ENCODE data around the gene XRCC5.
"Not testable (repeated sequence)": the region's sequence is repeated elsewhere in the genome, so short reads cannot be mapped to it uniquely, and the experiment has no call there.

The XRCC5 gene

DNA sequence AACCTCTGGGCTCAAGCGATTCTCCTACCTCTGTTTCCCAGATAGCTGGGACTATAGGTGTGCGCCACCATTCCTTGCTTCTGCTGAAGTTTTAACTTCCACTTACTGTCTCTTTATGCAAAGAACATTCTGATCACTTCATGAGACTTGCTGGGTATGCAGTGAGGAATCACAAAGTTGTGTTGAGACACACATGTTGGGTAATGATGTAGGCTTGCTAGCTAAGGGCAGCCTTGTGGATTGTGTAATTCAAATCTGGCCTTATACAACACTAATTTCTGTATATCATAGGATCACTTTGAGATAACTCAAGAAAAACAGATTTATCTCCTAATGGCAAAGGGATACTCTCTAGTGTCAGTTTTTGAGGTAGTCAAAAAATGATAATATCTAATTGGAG lies 24.2 kb downstream of the XRCC5 start:
- Histone ChIP-seq H3K4me3 (ENCODE audit: low read depth in 1 of 2, low read length in 2 of 2) (no peak overlapping the region), H3K27me3 (ENCODE audit: control insufficient read depth in 1 of 2, insufficient read depth in 2 of 2, low read length in 2 of 2) (no peaks in the 10 kb centered on the region), H3K36me3 (ENCODE audit: control insufficient read depth in 1 of 2, insufficient read depth in 2 of 2, low read length in 2 of 2) (peaks cover 64 to 91% of the 10 kb centered on the region in 2 donors), H3K9me3 (ENCODE audit: control insufficient read depth in 1 of 2, low read length in 2 of 2) (no peaks in the 10 kb centered on the region), H3K4me1 (ENCODE audit: control insufficient read depth in 1 of 2, insufficient read depth in 2 of 2, low read length in 2 of 2) (no peaks in the 10 kb centered on the region), H3K27ac (ENCODE audit: low read depth, low read length) (no peak overlapping the region), H3K9ac (ENCODE audit: low read depth in 1 of 2, low read length in 2 of 2) (no peak overlapping the region)

GRCh38 chr2:216134958-216135541 lies 25.9 kb downstream of the XRCC5 start:
- peaks cover 65 to 94% of the 10 kb centered on the region in 2 donors for H3K36me3 ChIP-seq (ENCODE audit: control insufficient read depth in 1 of 2, insufficient read depth in 2 of 2, low read length in 2 of 2)
- H3K27ac ChIP-seq (ENCODE audit: low read depth, low read length): no peak overlapping the region
- H3K4me3 ChIP-seq (ENCODE audit: low read depth in 1 of 2, low read length in 2 of 2): no peak overlapping the region
- no peak overlapping the region for H3K9ac ChIP-seq (ENCODE audit: low read depth in 1 of 2, low read length in 2 of 2)
- no peaks in the 10 kb centered on the region for H3K9me3 ChIP-seq (ENCODE audit: control insufficient read depth in 1 of 2, low read length in 2 of 2)
- no peaks in the 10 kb centered on the region for H3K27me3 ChIP-seq (ENCODE audit: control insufficient read depth in 1 of 2, insufficient read depth in 2 of 2, low read length in 2 of 2)
- H3K4me1 ChIP-seq (ENCODE audit: control insufficient read depth in 1 of 2, insufficient read depth in 2 of 2, low read length in 2 of 2): no peaks in the 10 kb centered on the region

- no peak overlapping the region for H3K4me3 ChIP-seq (ENCODE audit: low read depth in 1 of 2, low read length in 2 of 2)
- no peaks in the 10 kb centered on the region for H3K9me3 ChIP-seq (ENCODE audit: control insufficient read depth in 1 of 2, low read length in 2 of 2)
- H3K27ac ChIP-seq (ENCODE audit: low read depth, low read length): no peak overlapping the region
- no peaks in the 10 kb centered on the region for H3K4me1 ChIP-seq (ENCODE audit: control insufficient read depth in 1 of 2, insufficient read depth in 2 of 2, low read length in 2 of 2)
- no peak overlapping the region for H3K9ac ChIP-seq (ENCODE audit: low read depth in 1 of 2, low read length in 2 of 2)
- H3K36me3 ChIP-seq (ENCODE audit: control insufficient read depth in 1 of 2, insufficient read depth in 2 of 2, low read length in 2 of 2): peaks cover 55 to 94% of the 10 kb centered on the region in 2 donors
- no peaks in the 10 kb centered on the region for H3K27me3 ChIP-seq (ENCODE audit: control insufficient read depth in 1 of 2, insufficient read depth in 2 of 2, low read length in 2 of 2)
Observed at GRCh38 chr2:216139884-216140283, 30.7 kb downstream of the XRCC5 start.

- H3K4me1 ChIP-seq (ENCODE audit: control insufficient read depth in 1 of 2, insufficient read depth in 2 of 2, low read length in 2 of 2); H3K4me3 ChIP-seq (ENCODE audit: low read depth in 1 of 2, low read length in 2 of 2); H3K27ac ChIP-seq (ENCODE audit: low read depth, low read length); H3K9me3 ChIP-seq (ENCODE audit: control insufficient read depth in 1 of 2, low read length in 2 of 2); H3K27me3 ChIP-seq (ENCODE audit: control insufficient read depth in 1 of 2, insufficient read depth in 2 of 2, low read length in 2 of 2); H3K9ac ChIP-seq (ENCODE audit: low read depth in 1 of 2, low read length in 2 of 2): not testable (repeated sequence)
- H3K36me3 ChIP-seq (ENCODE audit: control insufficient read depth in 1 of 2, insufficient read depth in 2 of 2, low read length in 2 of 2): peaks cover 51 to 94% of the 10 kb centered on the region in 2 donors
Observed at GRCh38 chr2:216141516-216141915, 32.4 kb downstream of the XRCC5 start.

- H3K9me3 ChIP-seq (ENCODE audit: control insufficient read depth in 1 of 2, low read length in 2 of 2): no peaks in the 10 kb centered on the region
- H3K9ac ChIP-seq (ENCODE audit: low read depth in 1 of 2, low read length in 2 of 2): no peak overlapping the region
- H3K27me3 ChIP-seq (ENCODE audit: control insufficient read depth in 1 of 2, insufficient read depth in 2 of 2, low read length in 2 of 2): no peaks in the 10 kb centered on the region
- H3K4me1 ChIP-seq (ENCODE audit: control insufficient read depth in 1 of 2, insufficient read depth in 2 of 2, low read length in 2 of 2): no peaks in the 10 kb centered on the region
- peaks cover 49 to 95% of the 10 kb centered on the region in 2 donors for H3K36me3 ChIP-seq (ENCODE audit: control insufficient read depth in 1 of 2, insufficient read depth in 2 of 2, low read length in 2 of 2)
- no peak overlapping the region for H3K4me3 ChIP-seq (ENCODE audit: low read depth in 1 of 2, low read length in 2 of 2)
- H3K27ac ChIP-seq (ENCODE audit: low read depth, low read length): no peak overlapping the region
Observed at GRCh38 chr2:216142540-216142939, 33.4 kb downstream of the XRCC5 start.

- peaks cover 47 to 93% of the 10 kb centered on the region in 2 donors for H3K36me3 ChIP-seq (ENCODE audit: control insufficient read depth in 1 of 2, insufficient read depth in 2 of 2, low read length in 2 of 2)
- H3K27ac ChIP-seq (ENCODE audit: low read depth, low read length): no peak overlapping the region
- H3K9me3 ChIP-seq (ENCODE audit: control insufficient read depth in 1 of 2, low read length in 2 of 2): no peaks in the 10 kb centered on the region
- H3K4me1 ChIP-seq (ENCODE audit: control insufficient read depth in 1 of 2, insufficient read depth in 2 of 2, low read length in 2 of 2): no peaks in the 10 kb centered on the region
- H3K27me3 ChIP-seq (ENCODE audit: control insufficient read depth in 1 of 2, insufficient read depth in 2 of 2, low read length in 2 of 2): no peaks in the 10 kb centered on the region
- no peak overlapping the region for H3K9ac ChIP-seq (ENCODE audit: low read depth in 1 of 2, low read length in 2 of 2)
- H3K4me3 ChIP-seq (ENCODE audit: low read depth in 1 of 2, low read length in 2 of 2): no peak overlapping the region
Observed at GRCh38 chr2:216144372-216144771, 35.2 kb downstream of the XRCC5 start.

DNA sequence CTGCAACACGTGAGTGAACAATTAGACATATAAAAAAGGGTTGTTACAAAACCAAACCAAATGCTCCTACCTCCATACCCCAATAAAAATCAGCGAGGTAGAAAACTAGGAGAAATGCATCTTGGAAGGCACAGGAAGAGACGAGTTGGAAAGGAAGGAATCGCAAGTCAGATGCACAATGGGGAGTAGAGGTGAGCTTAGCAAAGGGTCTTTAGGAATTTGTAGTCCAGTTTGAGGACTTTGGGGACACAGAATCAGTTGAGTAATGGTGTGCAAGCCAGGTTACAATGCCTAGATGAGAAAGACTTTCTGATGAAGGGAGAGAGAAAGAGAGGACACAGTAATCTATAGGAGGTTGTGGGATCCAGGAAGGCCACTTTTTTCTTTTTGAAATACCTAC lies 35.7 kb downstream of the XRCC5 start:
- Histone ChIP-seq H3K9ac (ENCODE audit: low read depth in 1 of 2, low read length in 2 of 2) (no peak overlapping the region), H3K27me3 (ENCODE audit: control insufficient read depth in 1 of 2, insufficient read depth in 2 of 2, low read length in 2 of 2) (no peaks in the 10 kb centered on the region), H3K27ac (ENCODE audit: low read depth, low read length) (no peak overlapping the region), H3K36me3 (ENCODE audit: control insufficient read depth in 1 of 2, insufficient read depth in 2 of 2, low read length in 2 of 2) (peaks cover 47 to 93% of the 10 kb centered on the region in 2 donors), H3K9me3 (ENCODE audit: control insufficient read depth in 1 of 2, low read length in 2 of 2) (no peaks in the 10 kb centered on the region), H3K4me3 (ENCODE audit: low read depth in 1 of 2, low read length in 2 of 2) (no peak overlapping the region), H3K4me1 (ENCODE audit: control insufficient read depth in 1 of 2, insufficient read depth in 2 of 2, low read length in 2 of 2) (no peaks in the 10 kb centered on the region)

GRCh38 chr2:216146573-216146972 lies 37.4 kb downstream of the XRCC5 start:
- no peak overlapping the region for H3K9ac ChIP-seq (ENCODE audit: low read depth in 1 of 2, low read length in 2 of 2)
- no peaks in the 10 kb centered on the region for H3K4me1 ChIP-seq (ENCODE audit: control insufficient read depth in 1 of 2, insufficient read depth in 2 of 2, low read length in 2 of 2)
- no peak overlapping the region for H3K27ac ChIP-seq (ENCODE audit: low read depth, low read length)
- no peaks in the 10 kb centered on the region for H3K27me3 ChIP-seq (ENCODE audit: control insufficient read depth in 1 of 2, insufficient read depth in 2 of 2, low read length in 2 of 2)
- H3K36me3 ChIP-seq (ENCODE audit: control insufficient read depth in 1 of 2, insufficient read depth in 2 of 2, low read length in 2 of 2): peaks cover 46 to 92% of the 10 kb centered on the region in 2 donors
- no peak overlapping the region for H3K4me3 ChIP-seq (ENCODE audit: low read depth in 1 of 2, low read length in 2 of 2)
- H3K9me3 ChIP-seq (ENCODE audit: control insufficient read depth in 1 of 2, low read length in 2 of 2): no peaks in the 10 kb centered on the region

- H3K27me3 ChIP-seq (ENCODE audit: control insufficient read depth in 1 of 2, insufficient read depth in 2 of 2, low read length in 2 of 2): no peaks in the 10 kb centered on the region
- no peaks in the 10 kb centered on the region for H3K9me3 ChIP-seq (ENCODE audit: control insufficient read depth in 1 of 2, low read length in 2 of 2)
- no peak overlapping the region for H3K4me3 ChIP-seq (ENCODE audit: low read depth in 1 of 2, low read length in 2 of 2)
- H3K27ac ChIP-seq (ENCODE audit: low read depth, low read length): no peak overlapping the region
- no peaks in the 10 kb centered on the region for H3K4me1 ChIP-seq (ENCODE audit: control insufficient read depth in 1 of 2, insufficient read depth in 2 of 2, low read length in 2 of 2)
- no peak overlapping the region for H3K9ac ChIP-seq (ENCODE audit: low read depth in 1 of 2, low read length in 2 of 2)
- peaks cover 46 to 92% of the 10 kb centered on the region in 2 donors for H3K36me3 ChIP-seq (ENCODE audit: control insufficient read depth in 1 of 2, insufficient read depth in 2 of 2, low read length in 2 of 2)
Observed at GRCh38 chr2:216147172-216148131, 38.3 kb downstream of the XRCC5 start.

DNA sequence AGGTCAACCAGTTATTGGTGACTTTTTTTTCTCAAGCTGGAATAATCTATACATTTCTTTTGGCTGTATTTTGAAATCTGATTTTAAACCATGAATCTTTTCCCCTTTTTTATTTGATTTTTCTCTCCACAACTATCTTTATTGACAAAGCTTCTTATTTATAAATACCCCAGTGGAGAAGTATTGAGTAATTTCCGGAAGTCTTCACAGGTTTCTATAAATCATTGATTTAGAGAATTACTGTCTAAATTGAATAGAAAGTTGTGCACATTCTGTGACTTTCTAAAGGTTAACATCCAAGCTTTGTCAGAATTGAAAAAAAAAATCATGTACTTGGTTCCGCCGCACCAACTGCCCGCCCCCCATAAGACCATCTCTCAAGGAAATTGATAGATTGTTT lies 39.8 kb downstream of the XRCC5 start:
- peaks cover 43 to 92% of the 10 kb centered on the region in 2 donors for H3K36me3 ChIP-seq (ENCODE audit: control insufficient read depth in 1 of 2, insufficient read depth in 2 of 2, low read length in 2 of 2)
- no peaks in the 10 kb centered on the region for H3K4me1 ChIP-seq (ENCODE audit: control insufficient read depth in 1 of 2, insufficient read depth in 2 of 2, low read length in 2 of 2)

More for the DNA sequence above, 39.8 kb downstream of the XRCC5 start:
- no peaks in the 10 kb centered on the region for H3K9me3 ChIP-seq (ENCODE audit: control insufficient read depth in 1 of 2, low read length in 2 of 2)
- no peak overlapping the region for H3K9ac ChIP-seq (ENCODE audit: low read depth in 1 of 2, low read length in 2 of 2)
- no peaks in the 10 kb centered on the region for H3K27me3 ChIP-seq (ENCODE audit: control insufficient read depth in 1 of 2, insufficient read depth in 2 of 2, low read length in 2 of 2)
- H3K4me3 ChIP-seq (ENCODE audit: low read depth in 1 of 2, low read length in 2 of 2): no peak overlapping the region
- H3K27ac ChIP-seq (ENCODE audit: low read depth, low read length): no peak overlapping the region
